Testis (tissue), 2 donors: Measurements from ENCODE around the gene TNFRSF11A.

Experiments used
- CTCF ChIP-seq, 3 experiments: fragments of 450-650 bp in 2 of 3; fragments of 200-600 bp in 1 of 3; sonication (generic) in 1 of 3; IDR thresholded peaks; one replicate each; pipeline ENCODE4 v1.5.1; 2016 to 2019; ENCODE audit warnings: antibody characterized with exemption in 3 of 3, mild to moderate bottlenecking in 2 of 3, moderate library complexity in 1 of 3
- POLR2A ChIP-seq: fragments of 450-650 bp; IDR thresholded peaks from one replicate; pipeline ENCODE4 v1.6.1; 2017; ENCODE audit warnings: antibody characterized with exemption, mild to moderate bottlenecking, moderate library complexity

- no peak for TF ChIP-seq CTCF (IDR thresholded peaks at IDR 0.05)
- no peak for TF ChIP-seq POLR2A
Measured at GRCh38 chr18:62384610-62385097, 59.5 kb downstream of the TNFRSF11A start.
